Small intestine (tissue), 7 donors: ENCODE data around the gene CRNN. TPM values are rescaled to one million over a fixed set of nuclear protein-coding genes. Genes with fewer than 3 reads are reported as not detected.

Source experiments
- DNase-seq, 2 donors: peaks; one replicate each; pipeline versions ENCODE4 v3.0.0 to v3.0.0-alpha.2; 2013
- FAIRE-seq: peaks from 2 replicates; lab custom pipeline; 2012; peaks lifted over from hg19 to GRCh38; lab: Jason Lieb, UNC
- H3K27ac ChIP-seq, 3 donors: one replicate each; pipeline ENCODE4 v1.5.1; 2013; ENCODE audit warnings: low read length in 2 of 3, mild to moderate bottlenecking in 2 of 3, control low read depth in 1 of 3, inconsistent platforms in 1 of 3, low read depth in 1 of 3, moderate library complexity in 1 of 3
- H3K27me3 ChIP-seq, 3 donors: one replicate each; pipeline ENCODE4 v1.6.1; 2013; ENCODE audit warnings: low read length in 3 of 3, inconsistent platforms in 1 of 3; ENCODE audit not compliant: control insufficient read depth in 3 of 3, insufficient read depth in 3 of 3
- H3K36me3 ChIP-seq, 3 donors: one replicate each; pipeline ENCODE4 v1.6.1; 2013; ENCODE audit warnings: low read length in 3 of 3, inconsistent platforms in 1 of 3, low read depth in 1 of 3, mild to moderate bottlenecking in 1 of 3, moderate library complexity in 1 of 3; ENCODE audit not compliant: control insufficient read depth in 3 of 3, insufficient read depth in 2 of 3
- H3K4me1 ChIP-seq, 3 donors: one replicate each; pipeline ENCODE4 v1.6.1; 2013; ENCODE audit warnings: low read length in 2 of 3, inconsistent platforms in 1 of 3, low read depth in 1 of 3, mild to moderate bottlenecking in 1 of 3, moderate library complexity in 1 of 3; ENCODE audit not compliant: control insufficient read depth in 3 of 3, insufficient read depth in 2 of 3
- H3K4me3 ChIP-seq, 3 donors: one replicate each; pipeline ENCODE4 v1.5.1; 2013; ENCODE audit warnings: low read length in 3 of 3, control low read depth in 1 of 3, inconsistent platforms in 1 of 3, low read depth in 1 of 3, mild to moderate bottlenecking in 1 of 3, moderate library complexity in 1 of 3
- H3K9me3 ChIP-seq, 2 donors: one replicate each; pipeline ENCODE4 v1.6.1; 2013; ENCODE audit warnings: low read depth in 1 of 2, low read length in 1 of 2; ENCODE audit not compliant: control insufficient read depth in 2 of 2, insufficient read depth in 1 of 2
- WGBS, 3 donors: extraction: QIAGEN DNeasy Blood & Tissue Kit; methylation state at CpG; one replicate each; pipeline ENCODE4 v1.1.7; 2013; 5-methylcytosine and 5-hydroxymethylcytosine counted together
- polyA plus RNA-seq, 4 donors: library from polyadenylated mRNA; stranded (reverse) in 3 of 4; unstranded in 1 of 4; fragments of 200-250 nt in 3 of 4; fragments of 120-200 nt in 1 of 4; gene quantifications; one replicate each; pipeline versions ENCODE4 v1.2.1 to v1.2.3, GENCODE V29; 2013
- donor health status: healthy with polysubstance abuse.
- donor health status: control.
- donor health status: control.
- donor health status: Bipolar disorder and iron deficiency.
- donor health status: healthy.

Gene CRNN
- polyA plus RNA-seq, 4 donors: 0.95 to 2.7 (median 2.2) TPM; not detected in 1

- H3K27me3 ChIP-seq: no peaks in the 10 kb centered on the region
- no peak overlapping the region for H3K27ac ChIP-seq
- no peak overlapping the region for H3K4me3 ChIP-seq
- no peaks in the 10 kb centered on the region for H3K36me3 ChIP-seq
- DNase-seq (no peak), FAIRE-seq (no peak)
- no peaks in the 10 kb centered on the region for H3K4me1 ChIP-seq
- H3K9me3 ChIP-seq: no peaks in the 10 kb centered on the region
- WGBS, 3 donors: 61 to 72% (median 64%) methylated on average over 7 of the region's 7 CpGs
Measured at GRCh38 chr1:152410599-152410998, 3.5 kb downstream of the CRNN start.

GRCh38 chr1:152410028-152410427, 4.0 kb downstream of the CRNN start:
- FAIRE-seq (no peak), DNase-seq (no peak)
- Histone ChIP-seq H3K4me1 (no peaks in the 10 kb centered on the region), H3K9me3 (no peaks in the 10 kb centered on the region), H3K36me3 (no peaks in the 10 kb centered on the region), H3K27me3 (no peaks in the 10 kb centered on the region), H3K27ac (no peak overlapping the region), H3K4me3 (no peak overlapping the region)
- WGBS, 3 donors: 70 to 81% (median 74%) methylated on average over 3 of the region's 3 CpGs

- FAIRE-seq: no peak
- H3K27ac ChIP-seq: no peak overlapping the region
Measured at GRCh38 chr1:152408664-152409063, 5.4 kb downstream of the CRNN start.

GRCh38 chr1:152398812-152399698, 15.0 kb downstream of the CRNN start:
- Histone ChIP-seq H3K9me3 (no peaks in the 10 kb centered on the region), H3K4me1 (no peaks in the 10 kb centered on the region), H3K36me3 (no peaks in the 10 kb centered on the region), H3K4me3 (no peak overlapping the region), H3K27me3 (peaks cover 0 to 1% (median 0%) of the 10 kb centered on the region in 3 donors), H3K27ac (no peak overlapping the region)
- DNase-seq (peak; percentile 20), FAIRE-seq (no peak)
- 31 to 46% (median 32%) methylated on average over 8 of the region's 8 CpGs for WGBS, 3 donors

More at GRCh38 chr1:152408664-152409063, 5.4 kb downstream of the CRNN start:
- H3K4me1 ChIP-seq: no peaks in the 10 kb centered on the region
- H3K9me3 ChIP-seq: no peaks in the 10 kb centered on the region
- H3K36me3 ChIP-seq: no peaks in the 10 kb centered on the region
- no peaks in the 10 kb centered on the region for H3K27me3 ChIP-seq
- H3K4me3 ChIP-seq: no peak overlapping the region
- 85 to 88% (median 88%) methylated on average over 4 of the region's 4 CpGs for WGBS, 3 donors
- no peak for DNase-seq

- 68 to 79% (median 77%) methylated on average over 5 of the region's 5 CpGs for WGBS, 3 donors
- Histone ChIP-seq H3K9me3 (no peaks in the 10 kb centered on the region), H3K27ac (no peak overlapping the region), H3K4me1 (no peaks in the 10 kb centered on the region), H3K4me3 (no peak overlapping the region), H3K27me3 (peaks cover 0 to 1% (median 0%) of the 10 kb centered on the region in 3 donors), H3K36me3 (no peaks in the 10 kb centered on the region)
- DNase-seq (no peak), FAIRE-seq (no peak)
Measured at GRCh38 chr1:152397474-152397873, 16.6 kb downstream of the CRNN start.

GRCh38 chr1:152394151-152394550, 19.9 kb downstream of the CRNN start:
- H3K4me1 ChIP-seq: no peaks in the 10 kb centered on the region
- H3K9me3 ChIP-seq: no peaks in the 10 kb centered on the region
- WGBS, 3 donors: 34 to 54% (median 47%) methylated on average over 1 of the region's 1 CpG
- no peaks in the 10 kb centered on the region for H3K36me3 ChIP-seq
- H3K27me3 ChIP-seq: peaks cover 0 to 1% (median 0%) of the 10 kb centered on the region in 3 donors
- FAIRE-seq: no peak
- DNase-seq: no peak
- H3K4me3 ChIP-seq: no peak overlapping the region
- no peak overlapping the region for H3K27ac ChIP-seq

GRCh38 chr1:152392909-152393308, 21.2 kb downstream of the CRNN start:
- no peaks in the 10 kb centered on the region for H3K9me3 ChIP-seq
- whole genome bisulfite sequencing, 3 donors: 9 to 35% (median 16%) methylated on average over 2 of the region's 2 CpGs
- DNase-seq (peak in 1 of 2 donors; percentile 5), FAIRE-seq (no peak)
- peaks cover 0 to 1% (median 0%) of the 10 kb centered on the region in 3 donors for H3K27me3 ChIP-seq
- no peaks in the 10 kb centered on the region for H3K4me1 ChIP-seq
- no peak overlapping the region for H3K4me3 ChIP-seq
- no peak overlapping the region for H3K27ac ChIP-seq
- H3K36me3 ChIP-seq: no peaks in the 10 kb centered on the region

- FAIRE-seq (no peak), DNase-seq (no peak)
- WGBS, 3 donors: 61 to 80% (median 69%) methylated on average over 4 of the region's 4 CpGs
- Histone ChIP-seq H3K9me3 (no peaks in the 10 kb centered on the region), H3K36me3 (no peaks in the 10 kb centered on the region), H3K4me1 (no peaks in the 10 kb centered on the region), H3K4me3 (no peak overlapping the region), H3K27me3 (no peaks in the 10 kb centered on the region), H3K27ac (no peak overlapping the region)
Measured at GRCh38 chr1:152388889-152389288, 25.2 kb downstream of the CRNN start.
